SU-DHL-6 (cell line): ENCODE results near the gene COL4A1.

Experiments used
- H2AFZ ChIP-seq: fragments of 200-600 bp; sonication (generic); 2 replicates; pipeline ENCODE4 v1.6.1; 2014; ENCODE audit warnings: low read depth, mild to moderate bottlenecking, moderate library complexity, mixed read lengths, antibody characterized with exemption, low read length; ENCODE audit not compliant: severe bottlenecking
- H3F3A ChIP-seq: fragments of 200-600 bp; shearing (Covaris generic); 2 replicates; pipeline ENCODE4 v1.6.0; 2016; ENCODE audit warnings: antibody characterized with exemption, mild to moderate bottlenecking; ENCODE audit not compliant: insufficient read depth
- H3K27ac ChIP-seq: fragments of 200-600 bp; sonication (generic); 2 replicates; pipeline ENCODE4 v1.5.1; 2016; ENCODE audit warnings: low read depth, mild to moderate bottlenecking, low read length, moderate library complexity, mixed read lengths
- H3K27me3 ChIP-seq: fragments of 200-600 bp; sonication (generic), shearing (Covaris generic); 2 replicates; pipeline ENCODE4 v1.6.0; 2014; ENCODE audit warnings: mild to moderate bottlenecking, low read length
- H3K36me3 ChIP-seq: fragments of 200-600 bp; sonication (generic); 2 replicates; pipeline ENCODE4 v1.6.1; 2014; ENCODE audit warnings: mild to moderate bottlenecking, low read length, mixed read lengths
- H3K4me2 ChIP-seq: fragments of 300-600, 200-600 bp; shearing (Covaris generic), sonication (generic); 2 replicates; pipeline ENCODE4 v1.6.0; 2014; ENCODE audit warnings: low read length, low read depth, mild to moderate bottlenecking; ENCODE audit not compliant: poor library complexity, severe bottlenecking
- H3K4me3 ChIP-seq: fragments of 200-600 bp; sonication (generic); 2 replicates; pipeline ENCODE4 v1.5.1; 2014; ENCODE audit warnings: antibody characterized with exemption, low read length, mild to moderate bottlenecking, mixed read lengths; ENCODE audit not compliant: insufficient read depth, poor library complexity, severe bottlenecking
- H3K79me2 ChIP-seq: fragments of 200-600 bp; sonication (generic); 2 replicates; pipeline ENCODE4 v1.6.1; 2014; ENCODE audit warnings: mild to moderate bottlenecking, low read length, moderate library complexity; ENCODE audit not compliant: insufficient read depth
- H3K9ac ChIP-seq: fragments of 200-600 bp; sonication (generic); 2 replicates; pipeline ENCODE4 v1.7.0; 2014; ENCODE audit warnings: mild to moderate bottlenecking, low read length
- H3K9me2 ChIP-seq: fragments of 200-600 bp; sonication (generic); replicated peaks from 2 replicates; pipeline ENCODE4 v1.6.1; 2014; ENCODE audit warnings: low read length; ENCODE audit not compliant: insufficient read depth
- H3K9me3 ChIP-seq: fragments of 200-600 bp; sonication (generic); 2 replicates; pipeline ENCODE4 v1.6.1; 2014; ENCODE audit warnings: low read length, mixed read lengths; ENCODE audit not compliant: insufficient read depth
- H4K20me1 ChIP-seq: fragments of 200-600 bp; sonication (generic); 2 replicates; pipeline ENCODE4 v1.6.1; 2014; ENCODE audit warnings: low read depth, mild to moderate bottlenecking, antibody characterized with exemption, low read length, moderate library complexity, mixed read lengths
- CTCF ChIP-seq: fragments of 200-600 bp; sonication (generic); IDR thresholded peaks from one replicate; pipeline ENCODE4 v1.5.1; 2017; ENCODE audit warnings: antibody characterized with exemption, mild to moderate bottlenecking, low read length, moderate library complexity; ENCODE audit not compliant: insufficient read depth, poor library complexity, severe bottlenecking
- EZH2phosphoT487 ChIP-seq: fragments of 200-600 bp; sonication (generic), shearing (Covaris generic); conservative IDR thresholded peaks from 2 replicates; pipeline ENCODE4 v1.6.1; 2018; ENCODE audit warnings: mild to moderate bottlenecking, antibody characterized with exemption, low read length, moderate library complexity, mixed read lengths

Gene COL4A1

DNA sequence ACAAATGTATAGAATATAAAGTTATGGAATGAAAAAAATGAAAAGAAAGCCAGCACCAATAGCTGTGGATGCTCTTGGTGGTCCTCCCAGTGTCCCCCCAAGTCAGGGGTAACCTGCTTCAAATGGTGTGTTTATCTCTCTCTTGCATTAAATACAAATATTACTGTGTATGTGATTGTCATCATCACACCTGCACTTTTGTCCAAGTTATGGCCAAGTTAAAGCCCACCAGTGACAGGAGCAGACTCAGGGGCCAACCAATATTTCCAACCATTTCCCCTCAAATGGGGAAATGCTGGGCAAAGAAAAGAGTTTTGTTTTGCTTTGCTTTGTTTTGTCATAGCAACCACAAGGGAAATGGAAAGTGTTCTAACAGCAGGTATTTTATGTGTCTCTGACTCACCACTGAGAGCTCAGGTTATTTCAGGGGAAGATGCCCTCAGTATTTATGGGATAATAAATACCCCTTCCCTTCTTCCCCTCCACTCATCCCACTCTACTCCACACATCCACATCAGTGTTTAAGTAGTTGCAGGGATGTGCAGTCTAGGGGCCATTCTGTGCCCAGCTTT is 133.6 kb downstream of the COL4A1 start:
- Histone ChIP-seq H3K4me2 (no peak overlapping the region), H3F3A (no peaks in the 10 kb centered on the region), H3K79me2 (no peaks in the 10 kb centered on the region), H3K9me3 (no peaks in the 10 kb centered on the region), H2AFZ (no peak overlapping the region), H3K9me2 (no peaks in the 10 kb centered on the region), H3K27me3 (no peaks in the 10 kb centered on the region), H3K27ac (no peak overlapping the region), H3K4me3 (no peak overlapping the region), H3K9ac (no peak overlapping the region), H4K20me1 (no peaks in the 10 kb centered on the region), H3K36me3 (no peaks in the 10 kb centered on the region)
- no peak for TF ChIP-seq EZH2phosphoT487
- no peak for TF ChIP-seq CTCF

DNA sequence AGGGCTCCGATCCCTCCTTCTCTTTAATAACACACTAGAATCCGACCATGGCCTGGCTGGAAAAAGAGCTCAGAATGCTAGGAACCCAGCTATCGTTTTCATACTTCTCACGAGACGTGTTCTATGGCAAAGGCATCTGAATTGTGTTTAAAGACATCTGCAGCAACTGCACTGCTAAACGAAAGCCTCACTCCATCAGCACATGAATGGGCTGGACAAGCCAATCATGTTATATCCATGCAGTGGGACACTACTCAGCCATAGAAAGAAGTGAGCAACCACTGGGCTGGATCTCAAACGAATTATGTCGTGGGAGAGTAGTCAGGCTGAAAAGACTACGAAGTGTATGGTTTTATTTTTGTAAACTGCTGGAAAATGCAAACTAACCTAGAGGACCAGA is 136.1 kb downstream of the COL4A1 start:
- Histone ChIP-seq H3K36me3 (no peaks in the 10 kb centered on the region), H3F3A (no peaks in the 10 kb centered on the region), H3K9me2 (no peaks in the 10 kb centered on the region), H4K20me1 (no peaks in the 10 kb centered on the region), H3K4me2 (no peak overlapping the region), H3K27ac (no peak overlapping the region), H3K27me3 (no peaks in the 10 kb centered on the region), H2AFZ (no peak overlapping the region), H3K9me3 (no peaks in the 10 kb centered on the region), H3K4me3 (no peak overlapping the region), H3K79me2 (no peaks in the 10 kb centered on the region), H3K9ac (no peak overlapping the region)
- TF ChIP-seq EZH2phosphoT487, result no peak
- no peak for TF ChIP-seq CTCF

GRCh38 chr13:110170020-110170790 is 136.8 kb downstream of the COL4A1 start:
- Histone ChIP-seq H3K27ac (no peak overlapping the region), H3K9me3 (no peaks in the 10 kb centered on the region), H3K27me3 (no peaks in the 10 kb centered on the region), H3K9ac (no peak overlapping the region), H3K4me2 (no peak overlapping the region), H3K9me2 (no peaks in the 10 kb centered on the region), H2AFZ (no peak overlapping the region), H3K36me3 (no peaks in the 10 kb centered on the region), H3F3A (no peaks in the 10 kb centered on the region), H4K20me1 (no peaks in the 10 kb centered on the region), H3K4me3 (no peak overlapping the region), H3K79me2 (no peaks in the 10 kb centered on the region)
- TF ChIP-seq CTCF (no peak), EZH2phosphoT487 (no peak)
